ENCODE data around the gene LCE6A.

The LCE6A gene, protein sequence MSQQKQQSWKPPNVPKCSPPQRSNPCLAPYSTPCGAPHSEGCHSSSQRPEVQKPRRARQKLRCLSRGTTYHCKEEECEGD

DNA sequence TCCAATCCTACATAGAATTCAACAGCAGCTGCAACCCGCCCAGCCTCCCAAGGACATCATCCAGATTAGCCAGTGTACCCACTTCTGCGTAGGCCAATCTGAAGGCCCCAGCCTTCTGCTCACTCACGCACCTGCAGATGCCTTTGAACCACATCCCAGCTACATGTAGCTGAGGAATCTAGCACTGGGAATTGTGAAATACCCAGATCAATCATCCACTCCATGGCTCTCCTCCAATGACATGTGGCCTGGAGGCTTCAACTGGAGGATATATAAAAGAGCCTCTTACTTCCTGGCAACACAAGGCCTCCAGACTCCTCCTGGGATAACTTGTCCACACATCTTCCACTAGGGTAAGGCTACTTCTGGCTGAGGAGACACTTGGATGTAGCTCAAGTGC, at the start of gene LCE6A:
Gene LCE6A, plus strand, starts transcription at position 301 of the 400 bp plus-strand sequence. CDS start 665 bp downstream, outside the sequence.
- Mint-ChIP-seq H3K36me3 (ENCODE audit: low read depth) (no peaks in the 10 kb centered on the region), H3K27me3 (ENCODE audit: low read depth) (peaks cover 6% of the 10 kb centered on the region), H3K4me1 (ENCODE audit: low read depth) (no peaks in the 10 kb centered on the region), H3K9me3 (no peaks in the 10 kb centered on the region), H3K4me3 (no peak within 1 kb of the TSS), H3K27ac (no peak within 1 kb of the TSS)
- DNase-seq (ENCODE audit: low spot score), result no peak

- Mint-ChIP-seq H3K27me3 (ENCODE audit: low read depth) (peaks cover 4% of the 10 kb centered on the region), H3K36me3 (ENCODE audit: low read depth) (no peaks in the 10 kb centered on the region), H3K27ac (no peak overlapping the region), H3K9me3 (no peaks in the 10 kb centered on the region), H3K4me3 (no peak overlapping the region), H3K4me1 (ENCODE audit: low read depth) (no peaks in the 10 kb centered on the region)
- no peak for DNase-seq (ENCODE audit: low spot score)
Observed at GRCh38 chr1:152795686-152796085, 47.0 kb upstream of the LCE6A start.

DNA sequence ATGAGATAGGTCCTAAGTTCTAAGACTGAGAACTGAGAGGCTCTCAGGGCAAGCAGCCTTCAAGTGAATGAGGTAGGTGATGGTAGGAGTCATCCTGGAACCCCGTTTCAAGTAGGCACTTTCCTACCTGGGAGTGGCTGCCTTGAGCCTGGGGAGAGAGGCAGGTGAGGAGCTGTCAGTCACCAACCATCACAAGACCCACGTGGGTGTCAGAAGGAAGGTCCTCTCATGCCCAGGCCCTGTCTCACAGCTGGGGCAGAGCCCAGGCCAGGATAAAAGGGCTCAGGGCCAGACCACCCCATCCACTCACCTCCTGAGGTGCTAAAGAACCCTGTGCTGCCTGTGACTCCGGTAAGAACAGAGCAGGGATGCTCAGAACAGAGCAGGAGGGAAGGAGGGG, 46.2 kb upstream of the LCE6A start, which contains the start of gene LCE1D:
Gene LCE1D, plus strand, starts transcription at position 301 of the 400 bp plus-strand sequence. CDS start 1,074 bp downstream, outside the sequence.
- Mint-ChIP-seq H3K36me3 (ENCODE audit: low read depth) (no peaks in the 10 kb centered on the region), H3K27me3 (ENCODE audit: low read depth) (peaks cover 4% of the 10 kb centered on the region), H3K27ac (no peak within 1 kb of the TSS), H3K4me1 (ENCODE audit: low read depth) (no peaks in the 10 kb centered on the region), H3K9me3 (no peaks in the 10 kb centered on the region), H3K4me3 (no peak within 1 kb of the TSS)
- DNase-seq (ENCODE audit: low spot score), result no peak

- Mint-ChIP-seq H3K36me3 (ENCODE audit: low read depth) (no peaks in the 10 kb centered on the region), H3K27ac (no peak overlapping the region), H3K4me3 (no peak overlapping the region), H3K4me1 (ENCODE audit: low read depth) (no peaks in the 10 kb centered on the region), H3K9me3 (no peaks in the 10 kb centered on the region), H3K27me3 (ENCODE audit: low read depth) (peaks cover 10% of the 10 kb centered on the region)
- no peak for DNase-seq (ENCODE audit: low spot score)
Observed at GRCh38 chr1:152801333-152801732, 41.3 kb upstream of the LCE6A start.

DNA sequence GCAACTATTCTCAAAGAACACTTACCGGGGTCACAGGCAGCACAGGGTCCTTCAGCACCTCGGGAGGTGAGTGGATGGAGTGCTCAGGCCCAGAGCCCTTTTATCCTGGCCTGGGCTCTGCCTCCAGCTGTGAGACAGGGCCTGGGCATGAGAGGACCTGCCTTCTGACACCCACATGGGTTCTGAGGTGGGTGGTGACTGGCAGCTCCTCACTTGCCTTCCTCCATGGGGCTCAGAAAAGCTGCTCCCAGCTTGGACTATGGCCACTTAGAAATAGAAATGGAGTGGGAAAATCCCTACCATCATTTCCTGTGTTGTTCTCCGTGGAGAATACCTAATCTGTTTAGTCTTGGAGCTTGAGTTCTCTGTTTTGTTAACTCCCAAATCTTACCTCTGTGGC, 36.1 kb upstream of the LCE6A start, which contains the start of gene LCE1C:
Gene LCE1C, minus strand, starts transcription at position 76 of the 400 bp plus-strand sequence. CDS start 1,173 bp downstream, outside the sequence.
- no peak for DNase-seq (ENCODE audit: low spot score)
- Mint-ChIP-seq H3K27ac (no peak within 1 kb of the TSS), H3K9me3 (no peaks in the 10 kb centered on the region), H3K4me3 (no peak within 1 kb of the TSS), H3K36me3 (ENCODE audit: low read depth) (no peaks in the 10 kb centered on the region), H3K4me1 (ENCODE audit: low read depth) (no peaks in the 10 kb centered on the region), H3K27me3 (ENCODE audit: low read depth) (peaks cover 6% of the 10 kb centered on the region)

- Mint-ChIP-seq H3K9me3 (no peaks in the 10 kb centered on the region), H3K36me3 (ENCODE audit: low read depth) (no peaks in the 10 kb centered on the region), H3K4me1 (ENCODE audit: low read depth) (no peaks in the 10 kb centered on the region), H3K27me3 (ENCODE audit: low read depth) (no peaks in the 10 kb centered on the region), H3K27ac (no peak overlapping the region), H3K4me3 (no peak overlapping the region)
- no peak for DNase-seq (ENCODE audit: low spot score)
Observed at GRCh38 chr1:152811050-152811449, 31.6 kb upstream of the LCE6A start.

GRCh38 chr1:152811671-152812070, 31.0 kb upstream of the LCE6A start, which contains the start of gene LCE1B:
TSS of gene LCE1B (plus strand) at chr1:152811971. CDS start at chr1:152812447, 476 bp downstream.
- H3K27me3 Mint-ChIP-seq (ENCODE audit: low read depth), result no peaks in the 10 kb centered on the region
- DNase-seq (ENCODE audit: low spot score), result no peak
- H3K9me3 Mint-ChIP-seq, result no peaks in the 10 kb centered on the region
- H3K36me3 Mint-ChIP-seq (ENCODE audit: low read depth), result no peaks in the 10 kb centered on the region
- H3K27ac Mint-ChIP-seq, result no peak within 1 kb of the TSS
- no peaks in the 10 kb centered on the region for H3K4me1 Mint-ChIP-seq (ENCODE audit: low read depth)
- H3K4me3 Mint-ChIP-seq, result no peak within 1 kb of the TSS

DNA sequence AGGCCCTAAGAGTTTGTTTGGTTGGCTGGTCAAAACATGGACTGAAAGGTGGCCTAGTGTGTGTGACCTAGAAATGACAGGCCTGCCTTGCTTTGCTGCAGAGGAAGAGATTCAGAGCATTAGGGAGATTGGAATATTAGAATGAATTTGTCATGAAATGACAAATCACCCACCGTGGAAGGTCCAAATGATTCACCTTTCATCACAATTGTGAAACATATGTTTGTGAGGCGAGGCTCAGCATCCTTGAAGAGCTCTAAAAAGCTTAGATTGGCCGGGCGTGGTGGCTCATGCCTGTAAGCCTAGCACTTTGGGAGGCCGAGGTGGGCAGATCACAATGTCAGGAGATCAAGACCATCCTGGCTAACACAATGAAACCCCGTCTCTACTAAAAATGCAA, 25.3 kb upstream of the LCE6A start:
- H3K4me3 Mint-ChIP-seq, result no peak overlapping the region
- H3K9me3 Mint-ChIP-seq, result no peaks in the 10 kb centered on the region
- no peaks in the 10 kb centered on the region for H3K4me1 Mint-ChIP-seq (ENCODE audit: low read depth)
- DNase-seq (ENCODE audit: low spot score), result no peak
- H3K27ac Mint-ChIP-seq, result no peak overlapping the region
- no peaks in the 10 kb centered on the region for H3K27me3 Mint-ChIP-seq (ENCODE audit: low read depth)
- no peaks in the 10 kb centered on the region for H3K36me3 Mint-ChIP-seq (ENCODE audit: low read depth)

DNA sequence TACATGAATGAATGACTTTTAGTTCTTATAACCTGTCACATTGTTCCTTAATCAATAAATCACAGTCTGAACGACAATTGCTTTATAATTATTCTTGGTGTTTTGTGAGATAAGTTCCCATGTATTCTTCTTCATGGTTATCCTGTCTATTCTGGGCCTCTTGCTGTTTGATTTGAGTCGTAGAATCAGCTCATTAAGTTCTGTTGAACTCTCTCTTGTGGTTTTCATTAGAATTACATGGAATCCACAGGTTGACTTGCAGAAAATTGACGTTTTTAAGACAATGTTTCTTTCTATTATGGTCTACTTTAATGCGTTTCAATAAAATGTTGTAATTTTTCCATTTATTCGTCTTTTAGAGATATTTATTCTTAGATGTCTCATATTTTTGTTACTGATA, 19.4 kb upstream of the LCE6A start:
- Mint-ChIP-seq H3K27me3 (ENCODE audit: low read depth) (no peaks in the 10 kb centered on the region), H3K4me3 (no peak overlapping the region)

DNA sequence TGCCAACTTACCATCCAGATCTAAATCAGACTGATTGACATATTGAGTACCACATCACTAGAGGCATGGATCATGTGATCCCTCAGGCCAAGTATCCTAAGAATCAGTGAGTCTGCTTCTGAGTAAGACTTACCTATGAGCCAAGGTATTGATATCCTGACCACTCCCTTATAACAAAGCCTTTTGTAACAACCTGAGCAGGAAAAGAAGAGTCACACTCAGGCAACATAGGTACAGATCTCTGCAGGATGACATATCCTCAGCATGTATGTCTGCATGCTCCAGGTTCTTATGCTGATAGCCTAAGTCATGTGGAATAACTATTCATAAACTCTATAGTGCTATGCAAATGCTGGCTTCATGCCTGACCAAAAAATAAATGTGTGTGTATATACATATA, 17.7 kb upstream of the LCE6A start:
- Mint-ChIP-seq H3K4me1 (ENCODE audit: low read depth) (no peaks in the 10 kb centered on the region), H3K27ac (no peak overlapping the region), H3K36me3 (ENCODE audit: low read depth) (no peaks in the 10 kb centered on the region), H3K9me3 (no peaks in the 10 kb centered on the region), H3K27me3 (ENCODE audit: low read depth) (no peaks in the 10 kb centered on the region), H3K4me3 (no peak overlapping the region)
- DNase-seq (ENCODE audit: low spot score), result no peak

More for the DNA sequence above, 19.4 kb upstream of the LCE6A start:
- no peak for DNase-seq (ENCODE audit: low spot score)
- no peaks in the 10 kb centered on the region for H3K9me3 Mint-ChIP-seq
- H3K27ac Mint-ChIP-seq, result no peak overlapping the region
- no peaks in the 10 kb centered on the region for H3K36me3 Mint-ChIP-seq (ENCODE audit: low read depth)
- no peaks in the 10 kb centered on the region for H3K4me1 Mint-ChIP-seq (ENCODE audit: low read depth)

DNA sequence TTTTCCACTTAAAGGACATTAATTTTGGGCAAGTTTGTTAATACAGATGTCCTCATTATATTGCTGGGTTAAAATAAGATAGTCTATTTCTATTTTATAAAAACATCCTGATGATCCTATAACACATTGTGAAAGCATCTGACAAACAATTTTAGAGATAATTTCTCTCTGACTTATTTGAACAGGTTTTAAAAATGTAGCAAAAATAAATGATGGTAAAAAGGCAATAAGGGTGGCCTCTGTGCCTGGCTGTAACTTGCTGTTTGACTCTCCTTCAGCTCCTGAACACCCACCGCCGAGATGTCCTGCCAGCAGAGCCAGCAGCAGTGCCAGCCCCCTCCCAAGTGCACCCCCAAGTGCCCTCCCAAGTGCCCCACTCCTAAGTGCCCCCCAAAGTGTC, 15.5 kb upstream of the LCE6A start, which contains the start of gene LCE1A:
Gene LCE1A, plus strand, starts transcription at position 301 of the 400 bp plus-strand sequence. Its CDS starts 0 bp downstream, at position 301.
- DNase-seq (ENCODE audit: low spot score), result no peak
- no peak within 1 kb of the TSS for H3K27ac Mint-ChIP-seq
- no peaks in the 10 kb centered on the region for H3K9me3 Mint-ChIP-seq
- H3K27me3 Mint-ChIP-seq (ENCODE audit: low read depth), result no peaks in the 10 kb centered on the region
- H3K4me1 Mint-ChIP-seq (ENCODE audit: low read depth), result no peaks in the 10 kb centered on the region
- no peak within 1 kb of the TSS for H3K4me3 Mint-ChIP-seq
- no peaks in the 10 kb centered on the region for H3K36me3 Mint-ChIP-seq (ENCODE audit: low read depth)

- H3K27ac Mint-ChIP-seq, result no peak overlapping the region
Observed at GRCh38 chr1:152836870-152837269, 5.8 kb upstream of the LCE6A start.

DNA sequence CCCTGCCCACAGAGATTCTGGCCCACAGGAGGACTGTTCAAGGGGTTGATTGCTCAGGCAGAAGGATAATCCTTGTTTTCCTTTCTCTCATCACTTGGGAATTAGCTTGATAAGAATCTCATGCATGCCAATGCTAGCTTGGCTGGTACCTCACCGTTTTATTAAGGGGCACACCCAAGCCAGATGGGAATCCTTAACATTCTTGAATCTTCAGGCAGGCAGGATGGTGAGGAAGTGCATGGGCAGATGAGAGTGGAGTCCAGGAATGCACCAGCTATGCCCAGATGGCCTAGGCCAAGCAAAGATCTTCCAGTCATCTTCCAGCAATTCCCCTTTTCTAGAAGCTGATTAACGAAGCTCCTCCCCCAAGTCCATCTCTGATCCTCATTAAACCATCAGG, 13.0 kb downstream of the LCE6A start:
- no peak overlapping the region for H3K4me3 Mint-ChIP-seq
- no peaks in the 10 kb centered on the region for H3K9me3 Mint-ChIP-seq
- H3K4me1 Mint-ChIP-seq (ENCODE audit: low read depth), result no peaks in the 10 kb centered on the region
- no peak overlapping the region for H3K27ac Mint-ChIP-seq
- no peaks in the 10 kb centered on the region for H3K36me3 Mint-ChIP-seq (ENCODE audit: low read depth)
- no peak for DNase-seq (ENCODE audit: low spot score)
- no peaks in the 10 kb centered on the region for H3K27me3 Mint-ChIP-seq (ENCODE audit: low read depth)

More at GRCh38 chr1:152836870-152837269, 5.8 kb upstream of the LCE6A start:
- H3K4me3 Mint-ChIP-seq, result no peak overlapping the region
- H3K36me3 Mint-ChIP-seq (ENCODE audit: low read depth), result no peaks in the 10 kb centered on the region
- no peaks in the 10 kb centered on the region for H3K4me1 Mint-ChIP-seq (ENCODE audit: low read depth)
- peaks cover 4% of the 10 kb centered on the region for H3K27me3 Mint-ChIP-seq (ENCODE audit: low read depth)
- no peak for DNase-seq (ENCODE audit: low spot score)
- no peaks in the 10 kb centered on the region for H3K9me3 Mint-ChIP-seq

- H3K4me1 Mint-ChIP-seq (ENCODE audit: low read depth), result no peaks in the 10 kb centered on the region
- H3K4me3 Mint-ChIP-seq, result no peak overlapping the region
- H3K9me3 Mint-ChIP-seq, result no peaks in the 10 kb centered on the region
- no peak overlapping the region for H3K27ac Mint-ChIP-seq
- H3K36me3 Mint-ChIP-seq (ENCODE audit: low read depth), result no peaks in the 10 kb centered on the region
- DNase-seq (ENCODE audit: low spot score), result no peak
- H3K27me3 Mint-ChIP-seq (ENCODE audit: low read depth), result no peaks in the 10 kb centered on the region
Observed at GRCh38 chr1:152858062-152858461, 15.4 kb downstream of the LCE6A start.

DNA sequence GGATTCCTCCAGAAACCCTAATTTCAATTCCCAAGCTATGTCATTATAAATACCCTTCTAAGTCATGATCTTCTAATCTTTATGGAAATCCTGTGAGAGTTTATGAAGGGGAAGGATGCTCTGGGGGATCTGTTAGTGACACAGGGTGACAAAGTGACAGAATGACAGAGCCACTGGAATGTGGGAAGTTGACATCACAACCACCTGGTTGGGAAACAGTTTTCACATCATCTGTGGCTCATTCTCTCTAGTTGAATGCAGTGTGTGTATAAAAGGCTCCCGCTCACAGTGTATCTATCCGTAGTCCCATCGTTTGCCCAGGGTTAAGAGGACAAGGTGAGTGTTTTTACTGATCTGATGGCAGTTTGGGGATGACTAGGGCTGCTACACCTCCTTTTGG, 17.0 kb downstream of the LCE6A start, which contains the start of gene LCE7A:
Gene LCE7A, plus strand, starts transcription at position 301 of the 400 bp plus-strand sequence. CDS start 702 bp downstream, outside the sequence.
- H3K36me3 Mint-ChIP-seq (ENCODE audit: low read depth), result no peaks in the 10 kb centered on the region
- H3K27ac Mint-ChIP-seq, result no peak within 1 kb of the TSS
- H3K27me3 Mint-ChIP-seq (ENCODE audit: low read depth), result no peaks in the 10 kb centered on the region
- no peak for DNase-seq (ENCODE audit: low spot score)
- no peaks in the 10 kb centered on the region for H3K9me3 Mint-ChIP-seq
- no peak within 1 kb of the TSS for H3K4me3 Mint-ChIP-seq
- H3K4me1 Mint-ChIP-seq (ENCODE audit: low read depth), result no peaks in the 10 kb centered on the region

Measured in T-helper 2 cell treated with Interferon-gamma antibody and Interleukin-4, amounts not matched to agents 5 μg/mL and 100 μg/mL, for 36 hours (primary cell).